Fibroblast of lung (primary cell): ENCODE measurements around the gene DSP.

Experiments
- CTCF ChIP-seq, 2 donors: IDR thresholded peaks in 1 of 2; conservative IDR thresholded peaks in 1 of 2; 1 replicate in 1 of 2; 2 replicates in 1 of 2; pipeline ENCODE4 v1.5.1; 2011 to 2012; ENCODE audit warnings: low read length in 2 of 2, control low read depth in 1 of 2, inconsistent platforms in 1 of 2, low read depth in 1 of 2, mild to moderate bottlenecking in 1 of 2
- EZH2 ChIP-seq: IDR thresholded peaks from 2 replicates; pipeline ENCODE4 v1.5.1; 2012; ENCODE audit warnings: low read length, control low read depth, mild to moderate bottlenecking; ENCODE audit errors: missing control alignments

GRCh38 chr6:7512320-7512719, 29.2 kb upstream of the DSP start:
- no peak for TF ChIP-seq CTCF (conservative IDR thresholded peaks at IDR 0.05 in 1 of 2, IDR thresholded peaks at IDR 0.05 in 1 of 2; ENCODE audit: low read depth in 1 of 2, low read length in 2 of 2)
- no peak for TF ChIP-seq EZH2
